Measurements from ENCODE around the gene RICTOR.

GRCh38 chr5:39006650-39007049, 67.5 kb downstream of the RICTOR start:
- TF ChIP-seq CTCF (conservative IDR thresholded peaks at IDR 0.05) (no peak), ZFX (IDR thresholded peaks at IDR 0.05) (no peak)

Data from C4-2B (cell line).